ENCODE results near the gene NCKAP5. TPM values are rescaled to one million over a fixed set of nuclear protein-coding genes. Genes with fewer than 3 reads are reported as not detected.

The NCKAP5 gene
- total RNA-seq, 1 donor from 2014 or later: 3.9 TPM

DNA sequence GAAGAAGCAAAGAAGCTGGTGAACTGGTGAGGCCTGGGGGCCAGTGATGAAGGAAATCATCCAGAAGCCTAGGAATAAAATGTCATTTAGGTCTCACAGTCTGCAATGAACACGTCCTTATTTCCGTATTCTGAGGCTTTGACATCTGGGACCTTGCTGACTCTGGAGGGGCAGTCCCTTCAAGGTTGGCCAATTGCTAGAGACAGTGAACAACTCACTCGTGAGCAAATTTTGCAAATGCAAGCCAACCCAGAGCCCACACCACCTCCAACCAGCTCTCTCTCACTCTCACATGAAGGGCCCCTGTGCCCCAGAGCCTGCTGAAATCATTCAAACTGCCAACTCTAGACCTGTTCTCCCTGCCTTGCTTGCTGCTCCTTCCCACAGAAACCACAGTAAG, 619.2 kb downstream of the NCKAP5 start:
- no peak for DNase-seq (ENCODE audit: low spot score)

GRCh38 chr2:132948211-132948610, 620.1 kb downstream of the NCKAP5 start:
- no peak for DNase-seq (ENCODE audit: low spot score)

- DNase-seq (ENCODE audit: low spot score): no peak
Observed at GRCh38 chr2:132943829-132944228, 624.4 kb downstream of the NCKAP5 start.

- DNase-seq (ENCODE audit: low spot score): no peak
Observed at GRCh38 chr2:132941296-132942020, 626.8 kb downstream of the NCKAP5 start.

GRCh38 chr2:132937629-132938028, 630.6 kb downstream of the NCKAP5 start:
- no peak for DNase-seq (ENCODE audit: low spot score)

- no peak for DNase-seq (ENCODE audit: low spot score)
Observed at GRCh38 chr2:132936791-132937190, 631.5 kb downstream of the NCKAP5 start.

DNA sequence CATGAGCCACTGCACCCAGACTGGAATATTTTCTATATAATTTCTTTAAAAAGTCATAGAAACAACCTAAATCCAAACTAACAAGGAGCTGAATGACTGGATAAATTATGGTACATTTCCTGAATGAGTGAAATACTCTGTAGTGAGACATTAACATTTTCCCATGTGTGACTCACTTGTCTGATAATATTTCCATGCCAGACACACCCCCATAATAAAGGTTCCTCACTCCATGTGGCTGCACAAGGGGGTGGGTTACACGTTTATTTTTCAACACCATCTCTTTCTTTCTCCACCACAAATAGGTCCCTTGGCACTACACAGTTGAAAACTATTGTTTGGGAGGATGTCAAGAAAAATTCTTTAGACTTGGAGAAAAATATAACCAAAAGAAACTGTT, 632.0 kb downstream of the NCKAP5 start:
- no peak for DNase-seq (ENCODE audit: low spot score)

DNA sequence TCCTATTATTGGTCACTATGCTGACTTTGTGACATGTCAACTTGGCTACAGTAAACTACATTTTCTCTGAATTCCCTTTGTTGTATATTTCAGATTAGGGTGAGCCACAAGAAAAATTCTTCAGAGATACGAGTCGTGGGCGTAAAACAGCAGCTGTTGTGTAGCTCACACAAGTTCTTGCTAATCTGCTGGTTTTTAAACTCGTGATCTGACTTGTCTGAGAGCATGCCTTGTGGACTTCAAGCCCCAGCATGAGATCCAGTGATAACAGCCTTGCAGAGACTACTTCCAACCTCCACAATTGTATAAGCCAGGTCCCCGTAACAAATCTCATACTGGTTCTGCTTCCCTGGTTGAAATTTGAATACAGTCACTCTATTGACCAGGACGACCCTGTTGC, 638.5 kb downstream of the NCKAP5 start:
- DNase-seq (ENCODE audit: low spot score): no peak

GRCh38 chr2:132923787-132924186, 644.5 kb downstream of the NCKAP5 start:
- DNase-seq (ENCODE audit: low spot score): no peak

- DNase-seq (ENCODE audit: low spot score): no peak
Observed at GRCh38 chr2:132915812-132916549, 652.3 kb downstream of the NCKAP5 start.

DNA sequence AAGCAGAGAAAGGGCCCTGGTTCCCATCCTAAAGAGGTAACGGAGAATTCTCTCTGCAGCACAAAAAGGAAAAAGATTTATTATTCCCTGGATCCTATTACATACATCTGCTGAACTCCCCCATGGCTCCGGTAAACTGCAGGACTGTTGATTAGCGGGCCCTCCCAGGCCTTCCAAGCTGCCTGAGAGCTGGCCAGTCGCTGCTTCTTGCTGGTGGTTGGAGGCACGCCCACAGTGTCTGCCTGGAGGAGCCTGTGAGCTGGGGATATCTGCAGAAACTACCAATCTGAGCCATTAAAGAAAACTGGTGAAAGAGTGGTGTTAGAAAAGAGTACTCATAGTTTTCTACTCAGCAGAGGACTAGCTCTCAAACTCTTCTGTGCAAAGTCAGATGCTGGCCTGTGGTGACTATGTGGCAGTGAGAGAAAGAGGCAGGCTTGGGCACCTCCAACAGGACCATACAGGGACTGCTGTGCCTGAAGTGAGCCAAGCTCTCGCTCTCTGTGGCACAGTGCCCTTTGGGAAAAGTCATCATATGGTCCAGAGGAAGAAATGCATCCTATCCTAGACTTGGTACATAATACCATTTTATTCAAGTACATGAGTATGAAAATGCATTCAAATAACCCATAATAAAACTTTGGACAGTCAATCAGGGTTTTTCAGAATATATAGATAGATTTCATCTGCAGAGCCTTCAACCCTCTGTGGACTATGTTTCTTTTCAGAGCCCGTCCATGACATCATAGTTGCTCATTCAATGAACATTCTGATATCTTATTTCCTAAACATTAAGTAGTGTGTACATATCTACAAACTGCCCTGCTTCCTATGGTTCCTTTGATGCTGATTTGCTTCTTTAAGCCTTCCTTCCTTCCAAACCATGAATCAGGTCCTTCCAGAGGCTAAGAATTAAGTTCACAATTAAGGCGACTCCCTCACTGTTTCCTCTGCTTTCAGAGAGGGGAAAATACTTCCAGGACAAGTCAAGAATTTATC, 656.2 kb downstream of the NCKAP5 start:
- no peak for DNase-seq (ENCODE audit: low spot score)

- DNase-seq (ENCODE audit: low spot score): no peak
Observed at GRCh38 chr2:132910432-132910831, 657.8 kb downstream of the NCKAP5 start.

- DNase-seq (ENCODE audit: low spot score): no peak
Observed at GRCh38 chr2:132909427-132909826, 658.8 kb downstream of the NCKAP5 start.

- no peak for DNase-seq (ENCODE audit: low spot score)
Observed at GRCh38 chr2:132904142-132904842, 664.0 kb downstream of the NCKAP5 start.

DNA sequence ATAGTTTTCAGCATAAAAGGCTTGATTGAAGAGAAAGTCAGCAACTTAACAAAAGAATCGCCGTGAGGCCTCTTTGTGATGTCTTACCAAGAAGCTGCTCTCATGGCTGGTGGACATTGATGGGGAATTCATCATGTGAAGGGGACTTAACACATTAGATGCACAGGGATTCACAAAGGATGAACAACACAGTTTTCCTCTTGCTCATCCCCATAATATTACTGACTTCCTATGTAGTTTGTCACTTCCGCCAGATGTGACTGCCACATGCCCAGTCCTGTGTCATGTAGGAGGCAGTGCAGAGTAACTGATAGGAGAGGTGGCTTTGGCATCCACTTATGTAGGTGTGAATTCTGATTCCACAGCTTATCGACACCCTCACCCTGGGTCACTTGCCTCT, 665.6 kb downstream of the NCKAP5 start:
- DNase-seq (ENCODE audit: low spot score): no peak

DNA sequence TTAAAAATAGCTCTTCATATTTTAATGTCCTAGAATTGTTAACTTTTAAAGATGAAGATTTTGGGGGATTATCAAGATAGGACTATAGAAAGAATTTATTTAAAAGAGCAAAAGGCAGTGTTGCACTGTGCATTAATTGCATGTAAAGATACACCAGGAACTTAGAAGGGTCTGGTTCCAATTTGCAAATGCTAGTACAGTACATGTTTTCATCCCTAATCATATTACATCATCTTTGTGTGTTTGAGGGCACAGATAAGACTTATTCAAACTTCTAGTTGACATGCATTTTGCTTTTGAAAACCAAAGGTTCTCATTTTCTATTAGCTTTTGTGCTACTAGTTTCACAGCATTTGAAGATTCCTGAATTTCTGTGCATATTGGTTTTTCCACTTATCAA, 666.6 kb downstream of the NCKAP5 start:
- DNase-seq (ENCODE audit: low spot score): no peak

DNA sequence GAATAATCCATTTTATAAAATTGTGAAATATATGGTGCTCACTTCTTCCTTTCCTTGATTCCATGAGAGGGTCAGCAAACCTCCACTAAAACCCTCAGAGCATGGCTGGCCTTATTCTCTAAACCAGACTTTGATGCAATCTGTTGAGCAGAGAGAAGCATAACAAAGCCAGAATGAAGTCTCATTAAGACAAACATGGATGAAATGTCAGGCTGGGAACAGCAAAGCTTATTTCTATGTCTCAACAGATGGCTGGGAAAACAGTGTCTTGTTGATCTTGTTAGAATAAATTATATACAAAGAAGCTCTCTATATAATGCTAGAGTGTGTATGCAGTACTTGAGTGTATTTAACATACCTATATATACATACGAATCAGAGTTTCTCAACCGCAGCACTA, 671.2 kb downstream of the NCKAP5 start:
- no peak for DNase-seq (ENCODE audit: low spot score)

GRCh38 chr2:132896073-132896472, 672.2 kb downstream of the NCKAP5 start:
- no peak for DNase-seq (ENCODE audit: low spot score)

GRCh38 chr2:132891498-132891897, 676.8 kb downstream of the NCKAP5 start:
- no peak for DNase-seq (ENCODE audit: low spot score)

DNA sequence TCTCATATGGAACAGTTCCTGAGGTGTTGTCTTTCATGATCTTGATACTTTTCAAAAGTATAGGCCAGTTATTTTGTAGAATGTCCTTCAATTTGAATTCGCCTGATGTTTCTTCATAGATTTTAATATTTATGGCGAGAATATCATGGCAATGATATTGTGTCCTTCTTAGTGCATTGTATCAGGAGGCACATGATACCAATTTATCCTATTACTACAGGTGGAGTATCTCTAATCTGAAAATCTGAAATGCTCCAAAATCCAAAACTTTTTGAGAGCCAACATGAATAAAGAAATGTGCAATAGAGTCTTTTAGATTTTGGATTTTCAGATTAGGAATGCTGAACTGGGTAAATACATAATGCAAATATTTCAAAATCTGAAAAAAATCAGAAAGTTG, 681.7 kb downstream of the NCKAP5 start:
- no peak for DNase-seq (ENCODE audit: low spot score)

GRCh38 chr2:132884705-132885104, 683.6 kb downstream of the NCKAP5 start:
- no peak for DNase-seq (ENCODE audit: low spot score)

DNA sequence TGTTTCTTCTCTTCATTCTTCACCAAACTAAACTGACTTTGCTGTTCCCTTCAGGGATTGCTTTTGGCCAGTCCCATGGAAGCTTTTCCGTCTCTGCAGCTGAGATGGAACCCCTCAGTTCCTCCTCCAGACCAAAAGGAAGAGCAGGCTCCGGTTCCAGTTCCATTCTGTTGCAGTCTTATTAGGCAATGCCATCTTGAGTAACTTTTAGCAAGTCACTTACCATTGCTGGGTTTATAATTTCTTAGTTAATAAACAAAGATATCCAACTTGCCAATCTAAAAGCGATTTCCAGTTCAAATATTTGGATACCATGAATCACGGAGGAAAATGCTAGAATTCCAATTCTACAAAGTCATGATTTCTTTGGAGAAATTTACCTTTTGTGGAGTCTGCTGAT, 684.0 kb downstream of the NCKAP5 start:
- no peak for DNase-seq (ENCODE audit: low spot score)
